HepG2 (cell line): ENCODE data around the gene ARRDC1. TPM values are rescaled to one million over a fixed set of nuclear protein-coding genes. Genes with fewer than 3 reads are reported as not detected.

ENCODE experiments used
- ARNT2 ChIP-seq: sonication (generic); formaldehyde crosslinking; IDR thresholded peaks from 2 replicates; pipeline ENCODE4 v1.8.0; 2022; ENCODE audit warnings: mild to moderate bottlenecking, low read depth, missing genetic modification reagents, moderate library complexity
- BRCA1 ChIP-seq: sonication (generic); formaldehyde crosslinking; IDR thresholded peaks from 2 replicates; pipeline ENCODE4 v1.4.0; 2020; ENCODE audit warnings: missing genetic modification reagents
- BRD4 ChIP-seq: sonication (generic); formaldehyde crosslinking; IDR thresholded peaks from 2 replicates; pipeline ENCODE4 v1.4.0; 2020; ENCODE audit warnings: missing genetic modification reagents
- CREBL2 ChIP-seq: sonication (generic); formaldehyde crosslinking; IDR thresholded peaks from 2 replicates; pipeline ENCODE4 v1.8.1; 2023; ENCODE audit warnings: missing genetic modification reagents, mild to moderate bottlenecking, borderline replicate concordance
- EP300 ChIP-seq, 3 experiments: sonication (generic) in 1 of 3; formaldehyde crosslinking in 1 of 3; IDR thresholded peaks; 2 replicates each; pipeline versions ENCODE4 v1.5.1 to v1.6.1; 2011 to 2020; ENCODE audit warnings: low read depth in 2 of 3, low read length in 2 of 3, borderline replicate concordance in 1 of 3, improper control_type of control experiment in 1 of 3, mild to moderate bottlenecking in 1 of 3, missing genetic modification reagents in 1 of 3, moderate library complexity in 1 of 3
- LCORL ChIP-seq, 2 experiments: fragments of 450-650 bp in 1 of 2; sonication (generic) in 1 of 2; formaldehyde crosslinking in 1 of 2; IDR thresholded peaks; 2 replicates each; pipeline versions ENCODE4 v1.5.0 to v1.6.1; 2017 to 2020; ENCODE audit warnings: antibody characterized with exemption in 1 of 2, missing genetic modification reagents in 1 of 2
- MEIS2 ChIP-seq: sonication (generic); formaldehyde crosslinking; IDR thresholded peaks from 2 replicates; pipeline ENCODE4 v1.9.0; 2021; ENCODE audit warnings: mild to moderate bottlenecking, missing genetic modification reagents
- MTF1 ChIP-seq: sonication (generic); formaldehyde crosslinking; IDR thresholded peaks from 2 replicates; pipeline ENCODE4 v1.5.0; 2020; ENCODE audit warnings: missing genetic modification reagents
- NKX3-1 ChIP-seq: sonication (generic); formaldehyde crosslinking; IDR thresholded peaks from 2 replicates; pipeline ENCODE4 v1.5.0; 2020; ENCODE audit warnings: missing genetic modification reagents
- TBP ChIP-seq: sonication (generic); formaldehyde crosslinking; IDR thresholded peaks from 2 replicates; pipeline ENCODE4 v1.5.0; 2020; ENCODE audit warnings: missing genetic modification reagents
- TBX2 ChIP-seq: sonication (generic); formaldehyde crosslinking; IDR thresholded peaks from 2 replicates; pipeline ENCODE4 v1.5.0; 2020; ENCODE audit warnings: missing genetic modification reagents, mild to moderate bottlenecking, borderline replicate concordance
- WIZ ChIP-seq: sonication (generic); formaldehyde crosslinking; IDR thresholded peaks from 2 replicates; pipeline ENCODE4 v1.5.1; 2020; ENCODE audit warnings: mild to moderate bottlenecking, missing genetic modification reagents
- ZBTB21 ChIP-seq: sonication (generic); formaldehyde crosslinking; IDR thresholded peaks from 2 replicates; pipeline ENCODE4 v1.4.0; 2020; ENCODE audit warnings: missing genetic modification reagents
- ZFP1 ChIP-seq: IDR thresholded peaks from 2 replicates; pipeline ENCODE4 v1.6.1; 2016
- ZNF138 ChIP-seq: sonication (generic); formaldehyde crosslinking; IDR thresholded peaks from 2 replicates; pipeline ENCODE4 v1.5.0; 2020; ENCODE audit warnings: mild to moderate bottlenecking, low read depth, missing genetic modification reagents
- ZNF256 ChIP-seq: sonication (generic); formaldehyde crosslinking; conservative IDR thresholded peaks from 2 replicates; pipeline ENCODE4 v1.4.0; 2020; ENCODE audit warnings: missing genetic modification reagents
- ZNF3 ChIP-seq: IDR thresholded peaks from 2 replicates; pipeline ENCODE4 v1.7.0; 2017; ENCODE audit warnings: inconsistent platforms
- ZNF740 ChIP-seq: sonication (generic); formaldehyde crosslinking; IDR thresholded peaks from 2 replicates; pipeline ENCODE4 v1.4.0; 2020; ENCODE audit warnings: missing genetic modification reagents
- polyA plus RNA-seq, 8 experiments: library from polyadenylated mRNA; depleted of rRNA in 3 of 8; stranded (reverse) in 7 of 8; unstranded in 1 of 8; fragments of >200 nt; fragmentation: Illumina TruSeq in 4 of 8; extraction: Trizol in 4 of 8; gene quantifications; 2 replicates each; pipeline versions ENCODE4 v1.2.1 to v1.2.3, GENCODE V29; 2011 to 2016; ENCODE audit warnings: low read depth in 4 of 8, missing spikeins in 1 of 8, mixed read lengths in 1 of 8; ENCODE audit not compliant: insufficient read depth in 1 of 8
- total RNA-seq, 5 experiments: library from RNA; depleted of rRNA; stranded (reverse); fragments of >200 nt; fragmentation: Illumina TruSeq; extraction: Trizol; gene quantifications; 2 replicates each; pipeline ENCODE4 v1.2.3, GENCODE V29; 2016; ENCODE audit warnings: low read depth in 1 of 5
- TF ChIP-seq, protein P1 (sequence below): sonication (generic); formaldehyde crosslinking; IDR thresholded peaks from 2 replicates; pipeline ENCODE4 v1.4.0; 2020; ENCODE audit warnings: missing genetic modification reagents
- TF ChIP-seq, protein P2 (sequence below): sonication (generic); formaldehyde crosslinking; IDR thresholded peaks from 2 replicates; pipeline ENCODE4 v1.5.1; 2020; ENCODE audit warnings: mild to moderate bottlenecking, missing genetic modification reagents, moderate library complexity
- TF ChIP-seq, protein P3 (sequence below): sonication (generic); formaldehyde crosslinking; IDR thresholded peaks from 2 replicates; pipeline ENCODE4 v1.8.1; 2022; ENCODE audit warnings: low read depth, mild to moderate bottlenecking, missing genetic modification reagents

Gene ARRDC1
- total and polyA plus RNA-seq, 2 of the 13 experiments (the other 11 are each of a cell fraction or from before 2014, with no cell fraction given) = 21.7 to 44.4 TPM

GRCh38 chr9:137578518-137579258 lies 26.8 kb upstream of the ARRDC1 start, which contains the start of gene DPH7 (continued):
- TF ChIP-seq, protein P1, sequence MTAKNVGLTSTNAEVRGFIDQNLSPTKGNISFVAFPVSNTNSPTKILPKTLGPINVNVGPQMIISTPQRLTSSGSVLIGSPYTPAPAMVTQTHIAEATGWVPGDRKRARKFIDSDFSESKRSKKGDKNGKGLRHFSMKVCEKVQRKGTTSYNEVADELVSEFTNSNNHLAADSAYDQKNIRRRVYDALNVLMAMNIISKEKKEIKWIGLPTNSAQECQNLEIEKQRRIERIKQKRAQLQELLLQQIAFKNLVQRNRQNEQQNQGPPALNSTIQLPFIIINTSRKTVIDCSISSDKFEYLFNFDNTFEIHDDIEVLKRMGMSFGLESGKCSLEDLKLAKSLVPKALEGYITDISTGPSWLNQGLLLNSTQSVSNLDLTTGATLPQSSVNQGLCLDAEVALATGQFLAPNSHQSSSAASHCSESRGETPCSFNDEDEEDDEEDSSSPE = peak; percentile 72
- TF ChIP-seq ZFP1 (CRISPR knock-in tag) (no peak; the same call in 1 of the 2 replicates), BRCA1 (no peak), CREBL2 (CRISPR knock-in tag) (peak; percentile 90; the same call in 1 of the 2 replicates), EP300 (IDR thresholded peaks at IDR 0.05; ENCODE audit: low read depth in 2 of 2, low read length in 2 of 2) (0 out of 4 replicates have a peak, but pooled peaks of 1 of the 2 experiments have one; percentile 30), EP300 (CRISPR knock-in tag; IDR thresholded peaks at IDR 0.05; ENCODE audit: borderline replicate concordance) (no peak), TBP (no peak), ZNF740 (peak; percentile 37; the same call in 1 of the 2 replicates), ZNF256 (no peak), WIZ (no peak), NKX3-1 (CRISPR knock-in tag) (peak; percentile 63; the same call in 1 of the 2 replicates), ARNT2 (CRISPR knock-in tag) (peak; percentile 90), LCORL (IDR thresholded peaks at IDR 0.05) (no peak), LCORL (CRISPR knock-in tag; IDR thresholded peaks at IDR 0.05) (peak; percentile 59), TBX2 (peak; percentile 73), ZBTB21 (CRISPR knock-in tag) (no peak), BRD4 (CRISPR knock-in tag) (peak; percentile 50), MEIS2 (CRISPR knock-in tag) (peak; percentile 53), MTF1 (peak; percentile 49; the same call in 1 of the 2 replicates), ZNF138 (CRISPR knock-in tag) (peak; percentile 28; the same call in 1 of the 2 replicates), ZNF3 (no peak)
- TF ChIP-seq, protein P2, sequence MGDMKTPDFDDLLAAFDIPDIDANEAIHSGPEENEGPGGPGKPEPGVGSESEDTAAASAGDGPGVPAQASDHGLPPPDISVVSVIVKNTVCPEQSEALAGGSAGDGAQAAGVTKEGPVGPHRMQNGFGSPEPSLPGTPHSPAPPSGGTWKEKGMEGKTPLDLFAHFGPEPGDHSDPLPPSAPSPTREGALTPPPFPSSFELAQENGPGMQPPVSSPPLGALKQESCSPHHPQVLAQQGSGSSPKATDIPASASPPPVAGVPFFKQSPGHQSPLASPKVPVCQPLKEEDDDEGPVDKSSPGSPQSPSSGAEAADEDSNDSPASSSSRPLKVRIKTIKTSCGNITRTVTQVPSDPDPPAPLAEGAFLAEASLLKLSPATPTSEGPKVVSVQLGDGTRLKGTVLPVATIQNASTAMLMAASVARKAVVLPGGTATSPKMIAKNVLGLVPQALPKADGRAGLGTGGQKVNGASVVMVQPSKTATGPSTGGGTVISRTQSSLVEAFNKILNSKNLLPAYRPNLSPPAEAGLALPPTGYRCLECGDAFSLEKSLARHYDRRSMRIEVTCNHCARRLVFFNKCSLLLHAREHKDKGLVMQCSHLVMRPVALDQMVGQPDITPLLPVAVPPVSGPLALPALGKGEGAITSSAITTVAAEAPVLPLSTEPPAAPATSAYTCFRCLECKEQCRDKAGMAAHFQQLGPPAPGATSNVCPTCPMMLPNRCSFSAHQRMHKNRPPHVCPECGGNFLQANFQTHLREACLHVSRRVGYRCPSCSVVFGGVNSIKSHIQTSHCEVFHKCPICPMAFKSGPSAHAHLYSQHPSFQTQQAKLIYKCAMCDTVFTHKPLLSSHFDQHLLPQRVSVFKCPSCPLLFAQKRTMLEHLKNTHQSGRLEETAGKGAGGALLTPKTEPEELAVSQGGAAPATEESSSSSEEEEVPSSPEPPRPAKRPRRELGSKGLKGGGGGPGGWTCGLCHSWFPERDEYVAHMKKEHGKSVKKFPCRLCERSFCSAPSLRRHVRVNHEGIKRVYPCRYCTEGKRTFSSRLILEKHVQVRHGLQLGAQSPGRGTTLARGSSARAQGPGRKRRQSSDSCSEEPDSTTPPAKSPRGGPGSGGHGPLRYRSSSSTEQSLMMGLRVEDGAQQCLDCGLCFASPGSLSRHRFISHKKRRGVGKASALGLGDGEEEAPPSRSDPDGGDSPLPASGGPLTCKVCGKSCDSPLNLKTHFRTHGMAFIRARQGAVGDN (CRISPR knock-in tag) = peak; percentile 90
- TF ChIP-seq, protein P3, sequence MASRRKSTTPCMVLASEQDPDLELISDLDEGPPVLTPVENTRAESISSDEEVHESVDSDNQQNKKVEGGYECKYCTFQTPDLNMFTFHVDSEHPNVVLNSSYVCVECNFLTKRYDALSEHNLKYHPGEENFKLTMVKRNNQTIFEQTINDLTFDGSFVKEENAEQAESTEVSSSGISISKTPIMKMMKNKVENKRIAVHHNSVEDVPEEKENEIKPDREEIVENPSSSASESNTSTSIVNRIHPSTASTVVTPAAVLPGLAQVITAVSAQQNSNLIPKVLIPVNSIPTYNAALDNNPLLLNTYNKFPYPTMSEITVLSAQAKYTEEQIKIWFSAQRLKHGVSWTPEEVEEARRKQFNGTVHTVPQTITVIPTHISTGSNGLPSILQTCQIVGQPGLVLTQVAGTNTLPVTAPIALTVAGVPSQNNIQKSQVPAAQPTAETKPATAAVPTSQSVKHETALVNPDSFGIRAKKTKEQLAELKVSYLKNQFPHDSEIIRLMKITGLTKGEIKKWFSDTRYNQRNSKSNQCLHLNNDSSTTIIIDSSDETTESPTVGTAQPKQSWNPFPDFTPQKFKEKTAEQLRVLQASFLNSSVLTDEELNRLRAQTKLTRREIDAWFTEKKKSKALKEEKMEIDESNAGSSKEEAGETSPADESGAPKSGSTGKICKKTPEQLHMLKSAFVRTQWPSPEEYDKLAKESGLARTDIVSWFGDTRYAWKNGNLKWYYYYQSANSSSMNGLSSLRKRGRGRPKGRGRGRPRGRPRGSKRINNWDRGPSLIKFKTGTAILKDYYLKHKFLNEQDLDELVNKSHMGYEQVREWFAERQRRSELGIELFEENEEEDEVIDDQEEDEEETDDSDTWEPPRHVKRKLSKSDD (CRISPR knock-in tag) = 0 out of 2 replicates have a peak, but pooled peaks have one; percentile 51
